NB4 (cell line): ENCODE data around the gene SLC27A6.

Experiments used
- DNase-seq: peaks from one replicate; pipeline ENCODE4 v3.0.0; 2010; ENCODE audit warnings: low read depth
- H3K4me3 ChIP-seq: one replicate; pipeline ENCODE4 v1.5.1; 2011; ENCODE audit warnings: mild to moderate bottlenecking, low read depth, low read length, moderate library complexity
- CTCF ChIP-seq: IDR thresholded peaks from one replicate; pipeline ENCODE4 v1.5.1; 2012; ENCODE audit warnings: low read depth, low read length
- MAX ChIP-seq: IDR thresholded peaks from 2 replicates; pipeline ENCODE4 v1.6.1; 2011; ENCODE audit warnings: low read depth, low read length
- MYC ChIP-seq: IDR thresholded peaks from 2 replicates; pipeline ENCODE4 v1.6.1; 2011; ENCODE audit warnings: low read depth, low read length
- POLR2A ChIP-seq: IDR thresholded peaks from 2 replicates; pipeline ENCODE4 v1.6.1; 2011; ENCODE audit warnings: mild to moderate bottlenecking; ENCODE audit not compliant: insufficient read length; ENCODE audit errors: extremely low read depth

The SLC27A6 gene

GRCh38 chr5:129082225-129083136 lies 117.2 kb downstream of the SLC27A6 start:
- H3K4me3 ChIP-seq = no peak overlapping the region

More at GRCh38 chr5:129082225-129083136, 117.2 kb downstream of the SLC27A6 start:
- no peak for TF ChIP-seq MYC
- TF ChIP-seq CTCF = no peak
- TF ChIP-seq POLR2A = no peak
- TF ChIP-seq MAX = no peak
- no peak for DNase-seq
